ENCODE results near the gene UBR4. TPM values are rescaled to one million over a fixed set of nuclear protein-coding genes. Genes with fewer than 3 reads are reported as not detected.

Gene UBR4
- total RNA-seq, 4 donors from 2014 or later = 132 to 268 (median 170) TPM

GRCh38 chr1:19096036-19096833 lies 113.8 kb downstream of the UBR4 start:
- DNase-seq (ENCODE audit: extremely low spot score) = no peak
- H3K9me3 ChIP-seq = no peaks in the 10 kb centered on the region
- no peak overlapping the region for H3K4me3 ChIP-seq
- H3K27ac ChIP-seq (replicated peaks in 1 of 4) = peak overlapping the region in 1 of 4 donors; percentile 24
- WGBS = 58% methylated on average over 7 of the region's 7 CpGs
- TF ChIP-seq EP300 (IDR thresholded peaks at IDR 0.05) = no peak
- TF ChIP-seq, protein P1, sequence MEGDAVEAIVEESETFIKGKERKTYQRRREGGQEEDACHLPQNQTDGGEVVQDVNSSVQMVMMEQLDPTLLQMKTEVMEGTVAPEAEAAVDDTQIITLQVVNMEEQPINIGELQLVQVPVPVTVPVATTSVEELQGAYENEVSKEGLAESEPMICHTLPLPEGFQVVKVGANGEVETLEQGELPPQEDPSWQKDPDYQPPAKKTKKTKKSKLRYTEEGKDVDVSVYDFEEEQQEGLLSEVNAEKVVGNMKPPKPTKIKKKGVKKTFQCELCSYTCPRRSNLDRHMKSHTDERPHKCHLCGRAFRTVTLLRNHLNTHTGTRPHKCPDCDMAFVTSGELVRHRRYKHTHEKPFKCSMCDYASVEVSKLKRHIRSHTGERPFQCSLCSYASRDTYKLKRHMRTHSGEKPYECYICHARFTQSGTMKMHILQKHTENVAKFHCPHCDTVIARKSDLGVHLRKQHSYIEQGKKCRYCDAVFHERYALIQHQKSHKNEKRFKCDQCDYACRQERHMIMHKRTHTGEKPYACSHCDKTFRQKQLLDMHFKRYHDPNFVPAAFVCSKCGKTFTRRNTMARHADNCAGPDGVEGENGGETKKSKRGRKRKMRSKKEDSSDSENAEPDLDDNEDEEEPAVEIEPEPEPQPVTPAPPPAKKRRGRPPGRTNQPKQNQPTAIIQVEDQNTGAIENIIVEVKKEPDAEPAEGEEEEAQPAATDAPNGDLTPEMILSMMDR (IDR thresholded peaks at IDR 0.05) = peak; percentile 37 to 56 (median 47)
- no peak for TF ChIP-seq POLR2A (IDR thresholded peaks at IDR 0.05; ENCODE audit: low read depth)
- no peaks in the 10 kb centered on the region for H3K27me3 ChIP-seq
- peaks cover 14 to 26% (median 19%) of the 10 kb centered on the region in 4 donors for H3K4me1 ChIP-seq
- intact Hi-C loops (cut with DNase I) = no loop called here
- H3K36me3 ChIP-seq = peaks cover 83 to 100% (median 98%) of the 10 kb centered on the region in 4 donors

DNA sequence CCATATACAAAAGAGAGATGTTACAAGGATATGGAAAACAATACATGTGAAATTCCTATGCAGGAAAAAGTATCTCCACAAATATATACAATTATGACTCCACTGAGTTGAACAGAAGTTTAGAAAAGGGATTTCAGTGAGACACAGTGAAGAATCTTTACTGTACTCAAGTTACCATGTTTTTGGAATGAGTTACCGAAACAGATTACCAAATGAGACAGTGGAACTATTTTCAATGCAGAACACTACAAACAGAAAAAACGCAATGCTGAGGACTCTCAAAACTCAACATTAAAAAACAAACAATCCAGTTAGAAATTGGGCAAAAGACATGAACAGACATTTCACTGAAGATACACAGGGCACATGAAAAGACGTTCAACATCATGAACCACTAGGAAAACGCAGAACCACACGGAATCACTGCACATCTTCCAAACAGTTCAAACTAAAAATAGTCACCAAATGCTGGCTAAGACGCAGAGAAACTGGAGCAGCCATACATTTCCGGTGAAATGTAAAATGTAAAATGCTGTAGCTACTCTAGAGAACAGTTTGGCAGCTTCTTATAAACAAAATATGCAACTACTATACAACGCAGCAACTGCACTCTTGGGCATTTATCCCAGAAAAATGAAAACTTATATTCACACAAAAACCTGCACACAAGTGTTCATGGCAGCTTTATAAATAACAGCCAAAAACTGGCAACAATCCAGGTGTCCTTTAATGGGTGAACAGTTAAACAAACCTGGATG lies 118.7 kb downstream of the UBR4 start:
- H3K27me3 ChIP-seq = no peaks in the 10 kb centered on the region
- intact Hi-C loops (cut with DNase I) = loop anchor here (5.0 kb wide), 1 partner anchor 189 kb away; the partner anchor contains the start of gene ALDH4A1
- peaks cover 66 to 97% (median 91%) of the 10 kb centered on the region in 4 donors for H3K36me3 ChIP-seq
- H3K27ac ChIP-seq (replicated peaks in 1 of 4) = peak overlapping the region; percentile 21 to 63 (median 36)
- H3K4me3 ChIP-seq = no peak overlapping the region
- H3K4me1 ChIP-seq = peaks cover 19 to 29% (median 29%) of the 10 kb centered on the region in 4 donors
- H3K9me3 ChIP-seq = no peaks in the 10 kb centered on the region
- DNase-seq (ENCODE audit: extremely low spot score) = no peak
- WGBS = 45% methylated on average over 8 of the region's 8 CpGs
- TF ChIP-seq EP300 (IDR thresholded peaks at IDR 0.05) (no peak), POLR2A (IDR thresholded peaks at IDR 0.05; ENCODE audit: low read depth) (no peak), POLR2AphosphoS5 (IDR thresholded peaks at IDR 0.05) (no peak)
- TF ChIP-seq, protein P1 (IDR thresholded peaks at IDR 0.05) = no peak

- no peaks in the 10 kb centered on the region for H3K9me3 ChIP-seq
- intact Hi-C loops (cut with DNase I) = no loop called here
- H3K4me3 ChIP-seq = no peak overlapping the region
- H3K36me3 ChIP-seq = peaks cover 66 to 97% (median 91%) of the 10 kb centered on the region in 4 donors
- H3K4me1 ChIP-seq = peaks cover 13 to 25% (median 24%) of the 10 kb centered on the region in 4 donors
- peak overlapping the region in 1 of 4 donors; percentile 63 for H3K27ac ChIP-seq (replicated peaks in 1 of 4)
- no peak for TF ChIP-seq EP300 (IDR thresholded peaks at IDR 0.05)
- TF ChIP-seq POLR2AphosphoS5 (IDR thresholded peaks at IDR 0.05) = no peak
- TF ChIP-seq, protein P1 (IDR thresholded peaks at IDR 0.05) = no peak
- TF ChIP-seq POLR2A (IDR thresholded peaks at IDR 0.05; ENCODE audit: low read depth) = no peak
- DNase-seq (ENCODE audit: extremely low spot score) = no peak
- no peaks in the 10 kb centered on the region for H3K27me3 ChIP-seq
- 92% methylated on average over 4 of the region's 4 CpGs for WGBS
Observed at GRCh38 chr1:19089524-19089923, 120.5 kb downstream of the UBR4 start.

DNA sequence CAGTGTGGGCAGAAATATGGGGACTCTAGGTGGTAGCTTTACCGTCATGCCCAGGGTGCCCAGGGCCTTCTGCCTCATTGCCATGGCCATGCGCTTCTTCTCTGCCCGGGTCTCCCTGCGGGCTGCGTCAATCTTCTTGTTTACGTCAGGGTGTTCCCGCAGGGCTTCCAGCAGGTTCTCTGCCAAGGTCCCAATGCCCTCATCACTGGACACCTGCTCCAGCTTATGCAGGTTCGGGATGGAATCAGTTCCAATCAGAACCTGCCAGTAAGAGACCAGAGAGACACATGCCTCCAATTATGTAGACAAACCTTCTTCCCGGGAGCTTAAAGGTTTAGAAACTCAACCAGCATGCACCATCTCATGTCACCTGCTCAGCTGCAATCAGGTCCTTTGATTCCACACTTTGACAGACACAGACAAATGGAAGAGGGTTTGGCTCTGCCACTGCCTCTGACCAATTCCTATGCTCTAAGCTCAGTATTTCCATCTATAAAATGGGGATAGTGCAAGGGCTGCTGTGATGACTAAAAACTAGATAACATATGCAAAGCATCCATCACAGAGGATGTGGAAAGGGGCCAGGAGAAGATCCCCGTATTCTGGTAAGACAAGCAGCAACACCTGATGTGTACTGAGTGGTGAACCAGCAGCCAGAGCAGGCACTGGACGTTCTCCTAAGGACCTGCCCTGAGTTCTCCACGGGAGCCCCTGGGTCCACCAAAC lies 121.2 kb downstream of the UBR4 start:
- H3K27me3 ChIP-seq = no peaks in the 10 kb centered on the region
- no peak overlapping the region for H3K4me3 ChIP-seq
- peaks cover 13 to 25% (median 24%) of the 10 kb centered on the region in 4 donors for H3K4me1 ChIP-seq
- TF ChIP-seq POLR2A (IDR thresholded peaks at IDR 0.05; ENCODE audit: low read depth) (no peak), POLR2AphosphoS5 (IDR thresholded peaks at IDR 0.05) (no peak), EP300 (IDR thresholded peaks at IDR 0.05) (no peak)
- TF ChIP-seq, protein P1 (IDR thresholded peaks at IDR 0.05) = no peak
- no peak for DNase-seq (ENCODE audit: extremely low spot score)
- 83% methylated on average over 12 of the region's 12 CpGs for WGBS
- no peak overlapping the region for H3K27ac ChIP-seq (replicated peaks in 1 of 4)
- H3K9me3 ChIP-seq = no peaks in the 10 kb centered on the region
- H3K36me3 ChIP-seq = peaks cover 66 to 97% (median 91%) of the 10 kb centered on the region in 4 donors
- intact Hi-C loops (cut with DNase I) = no loop called here

All from esophagus muscularis mucosa (tissue), 4 donors.